ENCODE data around the gene MAP2K5. TPM values are rescaled to one million over a fixed set of nuclear protein-coding genes. Genes with fewer than 3 reads are reported as not detected.

Gene MAP2K5
- total RNA-seq, 1 experiment from 2014 or later: 15.0 TPM

- no peak overlapping the region for H4K5ac ChIP-seq (ENCODE audit: insufficient read length, low read depth, low read length)
- H3K23me2 ChIP-seq (ENCODE audit: insufficient read length, low read depth, low read length, poor library complexity, severe bottlenecking): no peaks in the 10 kb centered on the region
- no peak overlapping the region for H3K23ac ChIP-seq (ENCODE audit: insufficient read length, low read depth, low read length)
- peaks cover 4% of the 10 kb centered on the region; the same call in 1 of the 2 replicates for H3K4me1 ChIP-seq (ENCODE audit: insufficient read depth, low read length)
- H3K56ac ChIP-seq (ENCODE audit: insufficient read length, low read depth, low read length): no peak overlapping the region
- no peak overlapping the region for H3K4me3 Mint-ChIP-seq
- H3K36me3 Mint-ChIP-seq (ENCODE audit: insufficient read depth in 1 of 3, low read depth in 3 of 3): peaks cover 0 to 26% (median 12%) of the 10 kb centered on the region in 3 experiments; a peak in 5 of 7 replicates
- H2BK20ac ChIP-seq (ENCODE audit: low read depth, low read length, poor library complexity, severe bottlenecking): no peak overlapping the region
- DNase-seq: no peak
- H3K14ac ChIP-seq (ENCODE audit: insufficient read depth, low read length): no peak overlapping the region
- H3K4me1 Mint-ChIP-seq: peaks cover 21 to 22% of the 10 kb centered on the region in 2 experiments
- H3K27me3 Mint-ChIP-seq (ENCODE audit: low read depth): no peaks in the 10 kb centered on the region
- no peak overlapping the region for H2AFZ ChIP-seq (ENCODE audit: low read length)
- H3K18ac ChIP-seq (ENCODE audit: insufficient read length, low read depth, low read length): no peak overlapping the region
- no peak overlapping the region for H2BK15ac ChIP-seq (ENCODE audit: low read depth, low read length)
- no peaks in the 10 kb centered on the region for H3K79me1 ChIP-seq (ENCODE audit: insufficient read depth, low read depth, low read length, poor library complexity, severe bottlenecking)
- no peaks in the 10 kb centered on the region; the same call in 1 of the 2 replicates for H3K27me3 ChIP-seq (ENCODE audit: insufficient read depth, low read length)
- H3T11ph ChIP-seq (ENCODE audit: low read length): no peak overlapping the region
- H3K27ac Mint-ChIP-seq: no peak overlapping the region; a peak in 1 of 7 replicates
- H4K91ac ChIP-seq (ENCODE audit: insufficient read length, low read depth, low read length): no peak overlapping the region
- H4K8ac ChIP-seq (replicated peaks; ENCODE audit: insufficient read length, low read depth, low read length): no peak overlapping the region
- H3K79me2 ChIP-seq (ENCODE audit: insufficient read depth, low read length): no peaks in the 10 kb centered on the region
- H3K9me3 Mint-ChIP-seq: no peaks in the 10 kb centered on the region
- no peak overlapping the region for H2BK5ac ChIP-seq (ENCODE audit: insufficient read length, low read length)
- H3K9me3 ChIP-seq (ENCODE audit: control insufficient read depth, low read depth, low read length): no peaks in the 10 kb centered on the region
- no peak overlapping the region for H3K4me2 ChIP-seq (ENCODE audit: insufficient read depth, insufficient read length, low read length)
- no CpG with 5 or more reads among the region's 4 CpGs for WGBS (ENCODE audit: extremely low coverage, insufficient read length, low lambda C conversion rate)
- H2BK12ac ChIP-seq (ENCODE audit: insufficient read length, low read depth, low read length): no peak overlapping the region
- no peak overlapping the region for H3K9ac ChIP-seq (ENCODE audit: extremely low read depth, insufficient read length, low read length)
- H3K27ac ChIP-seq (ENCODE audit: insufficient read length, low read depth, low read length): no peak overlapping the region
- H4K20me1 ChIP-seq (ENCODE audit: control insufficient read depth, insufficient read depth, insufficient read length): no peaks in the 10 kb centered on the region
- no peak overlapping the region for H2BK120ac ChIP-seq (ENCODE audit: low read depth, low read length, poor library complexity, severe bottlenecking)
- no peak overlapping the region for H2AK5ac ChIP-seq (ENCODE audit: insufficient read length, low read length)
- H3K4ac ChIP-seq (ENCODE audit: low read depth, low read length): no peak overlapping the region
- TF ChIP-seq CTCF (conservative IDR thresholded peaks at IDR 0.05): no peak
Measured at GRCh38 chr15:67550522-67550921, 8.0 kb downstream of the MAP2K5 start.
